HCT116 (cell line): ENCODE measurements around the gene RAB38. TPM values are rescaled to one million over a fixed set of nuclear protein-coding genes. Genes with fewer than 3 reads are reported as not detected.

ENCODE experiments used
- ATAC-seq: fragments of 200-7000 bp; cut with Tn5 transposase; 2 replicates; pipeline ENCODE4 v1.9.1; 2020; ENCODE audit warnings: mild to moderate bottlenecking, moderate library complexity
- BruUV-seq: library from RNA; stranded (reverse); fragments of 400-500 nt; replicated peaks from 2 replicates; lab custom pipeline; 2021; lab: Mats Ljungman, UMichigan
- CTCF ChIA-PET: fragments of 300-600 bp; sonication (Branson Sonifier 250); formaldehyde crosslinking; loops from one replicate; lab custom pipeline; 2021; ENCODE audit warnings: antibody characterized with exemption; lab: Charles Lee
- POLR2A ChIA-PET: fragments of 300-600, 350-600 bp; sonication (Branson Sonifier 250); formaldehyde crosslinking; loops from one replicate; lab custom pipeline; 2021; ENCODE audit warnings: antibody characterized with exemption; lab: Charles Lee
- RAD21 ChIA-PET, 2 experiments: fragments of 300-600 bp; sonication (Branson Sonifier 250); formaldehyde crosslinking; loops; one replicate each; lab custom pipeline; 2023; ENCODE audit warnings: low total read pairs in 2 of 2; ENCODE audit not compliant: uncharacterized antibody in 2 of 2, unreplicated experiment in 2 of 2, low non-redundant PET in 1 of 2; lab: Charles Lee
- DNase-seq: peaks from one replicate; pipeline ENCODE4 v3.0.0-alpha.2; 2010; ENCODE audit warnings: low read depth, low spot score
- H2AFZ ChIP-seq: fragments of 200-600 bp; shearing (Covaris generic), sonication (generic); 2 replicates; pipeline ENCODE4 v1.6.1; 2017; ENCODE audit warnings: low read depth, mixed run types, mixed read lengths, antibody characterized with exemption, low read length; ENCODE audit not compliant: poor library complexity, severe bottlenecking
- H3K27ac ChIP-seq: 2 replicates; pipeline ENCODE4 v1.5.1; 2012; ENCODE audit warnings: low read depth, low read length
- H3K27me3 ChIP-seq: fragments of 200-600 bp; sonication (generic); 2 replicates; pipeline ENCODE4 v1.6.1; 2016; ENCODE audit warnings: mixed run types, low read length, mixed read lengths; ENCODE audit not compliant: insufficient read depth
- H3K36me3 ChIP-seq, 2 experiments: fragments of 200-500 bp in 1 of 2; fragments of 200-600 bp in 1 of 2; sonication (Bioruptor generic) in 1 of 2; sonication (generic) in 1 of 2; 2 replicates each; pipeline versions ENCODE4 v1.5.1 to v1.6.1; 2014 to 2016; ENCODE audit warnings: low read length in 2 of 2, inconsistent platforms in 1 of 2, mixed read lengths in 1 of 2, mixed run types in 1 of 2; ENCODE audit not compliant: insufficient read depth in 2 of 2, control insufficient read depth in 1 of 2
- H3K4me1 ChIP-seq, 2 experiments: fragments of 200-600 bp in 1 of 2; sonication (generic) in 1 of 2; 2 replicates each; pipeline versions ENCODE4 v1.5.1 to v1.6.1; 2012 to 2017; ENCODE audit warnings: low read length in 2 of 2, inconsistent platforms in 1 of 2, mild to moderate bottlenecking in 1 of 2, mixed read lengths in 1 of 2, mixed run types in 1 of 2, moderate library complexity in 1 of 2; ENCODE audit not compliant: insufficient read depth in 2 of 2, control insufficient read depth in 1 of 2
- H3K4me2 ChIP-seq: fragments of 200-600 bp; sonication (generic); 2 replicates; pipeline ENCODE4 v1.6.1; 2017; ENCODE audit warnings: mixed run types, low read length, mixed read lengths
- H3K4me3 ChIP-seq, 2 experiments: fragments of 200-600 bp in 1 of 2; sonication (generic) in 1 of 2; replicated peaks in 1 of 2; 2 replicates each; pipeline ENCODE4 v1.5.1; 2011 to 2016; ENCODE audit warnings: low read length in 2 of 2, control low read depth in 1 of 2, low read depth in 1 of 2, mild to moderate bottlenecking in 1 of 2, mixed read lengths in 1 of 2, mixed run types in 1 of 2
- H3K79me2 ChIP-seq: fragments of 200-600 bp; sonication (generic); 2 replicates; pipeline ENCODE4 v1.6.1; 2017; ENCODE audit warnings: mild to moderate bottlenecking, mixed run types, low read length, moderate library complexity, mixed read lengths; ENCODE audit not compliant: insufficient read depth
- H3K9ac ChIP-seq: fragments of 200-600 bp; sonication (generic); 2 replicates; pipeline ENCODE4 v1.6.1; 2016; ENCODE audit warnings: low read length, mixed read lengths
- H3K9me2 ChIP-seq: fragments of 200-600 bp; sonication (generic), shearing (Covaris generic); 2 replicates; pipeline ENCODE4 v1.6.1; 2017; ENCODE audit warnings: mixed run types, mild to moderate bottlenecking, moderate library complexity; ENCODE audit not compliant: insufficient read depth
- H3K9me3 ChIP-seq, 2 experiments: fragments of 200-500 bp in 1 of 2; fragments of 200-600 bp in 1 of 2; sonication (Bioruptor generic) in 1 of 2; sonication (generic) in 1 of 2; 2 replicates each; pipeline ENCODE4 v1.6.1; 2014 to 2017; ENCODE audit warnings: low read length in 2 of 2, mixed read lengths in 2 of 2, inconsistent platforms in 1 of 2, low read depth in 1 of 2, mild to moderate bottlenecking in 1 of 2, mixed run types in 1 of 2, moderate library complexity in 1 of 2; ENCODE audit not compliant: control insufficient read depth in 1 of 2, insufficient read depth in 1 of 2
- H4K20me1 ChIP-seq: fragments of 200-600 bp; sonication (generic), shearing (Covaris generic); 2 replicates; pipeline ENCODE4 v1.6.1; 2017; ENCODE audit warnings: mixed run types, mild to moderate bottlenecking, moderate library complexity; ENCODE audit not compliant: insufficient read depth
- CBX3 ChIP-seq: IDR thresholded peaks from 2 replicates; pipeline ENCODE4 v1.6.1; 2012; ENCODE audit warnings: low read depth
- ELF1 ChIP-seq: IDR thresholded peaks from 2 replicates; pipeline ENCODE4 v1.6.1; 2012; ENCODE audit warnings: low read depth, borderline replicate concordance
- EZH2 ChIP-seq: fragments of 200-600 bp; sonication (generic); IDR thresholded peaks from 2 replicates; pipeline ENCODE4 v1.6.1; 2017; ENCODE audit warnings: antibody characterized with exemption, mixed run types
- EZH2phosphoT487 ChIP-seq: fragments of 200-600 bp; IDR thresholded peaks from 2 replicates; pipeline ENCODE4 v1.6.1; 2018; ENCODE audit warnings: antibody characterized with exemption, borderline replicate concordance
- POLR2AphosphoS5 ChIP-seq: IDR thresholded peaks from 2 replicates; pipeline ENCODE4 v1.6.1; 2011; ENCODE audit warnings: mild to moderate bottlenecking, low read depth, low read length, moderate library complexity
- SIN3A ChIP-seq: IDR thresholded peaks from 2 replicates; pipeline ENCODE4 v1.6.1; 2012; ENCODE audit warnings: low read depth
- intact Hi-C: fragments of 100-400 bp; cut with micrococcal nuclease; formaldehyde crosslinking; loops from 2 replicates; pipeline ENCODE4 v1.10.0; 2022
- total RNA-seq: library from RNA; stranded (reverse); gene quantifications from one replicate; pipeline ENCODE4 v1.2.1, GENCODE V29; 2021; ENCODE audit not compliant: unreplicated experiment

The RAB38 gene
- total RNA-seq, 1 experiment from 2014 or later = 15.1 TPM

DNA sequence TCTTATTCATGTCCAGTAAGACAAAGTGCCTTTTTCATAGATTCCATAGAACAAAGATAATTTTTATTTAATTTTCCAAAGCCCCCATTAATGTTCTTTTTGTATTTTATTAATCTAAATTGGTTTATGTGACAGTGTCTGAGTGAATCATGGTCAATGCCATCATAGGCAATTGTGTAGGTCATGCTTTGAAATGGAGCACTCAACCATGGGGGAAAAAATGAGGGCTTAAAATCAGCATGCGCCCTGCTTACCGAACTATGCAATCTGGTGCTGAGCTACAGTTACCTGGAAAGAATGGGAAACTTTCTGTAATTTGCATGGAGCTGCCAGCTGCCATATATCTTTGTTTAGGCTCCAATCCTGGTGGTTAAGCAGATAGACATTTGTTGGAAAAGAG lies 28.4 kb upstream of the RAB38 start:
- no peak for DNase-seq
- Histone ChIP-seq H3K4me3 (no peak overlapping the region), H2AFZ (no peak overlapping the region), H3K4me1 (peaks cover 0 to 6% of the 10 kb centered on the region in 2 experiments; a peak in 1 of 4 replicates), H3K79me2 (no peaks in the 10 kb centered on the region)
- CTCF ChIA-PET = interaction anchor here (0.6 kb wide), 1 partner anchor 31 kb away, joined by 3 read pairs; no protein-coding TSS in a partner anchor
- TF ChIP-seq CBX3 = no peak
- TF ChIP-seq, all 23 proteins: peak for 0
- ChIA-PET RAD21 (no interaction called here), POLR2A (no interaction called here)
- Histone ChIP-seq H3K36me3 (no peaks in the 10 kb centered on the region), H3K27ac (no peak overlapping the region), H3K9ac (no peak overlapping the region), H3K9me3 (no peaks in the 10 kb centered on the region), H3K9me2 (0 out of 2 replicates have a peak, but pooled peaks cover 3% of the 10 kb centered on the region), H4K20me1 (no peaks in the 10 kb centered on the region), H3K4me2 (no peak overlapping the region), H3K27me3 (no peaks in the 10 kb centered on the region)
- intact Hi-C loops = no loop called here
- ATAC-seq = no peak
- BruUV-seq = no TSS peak

DNA sequence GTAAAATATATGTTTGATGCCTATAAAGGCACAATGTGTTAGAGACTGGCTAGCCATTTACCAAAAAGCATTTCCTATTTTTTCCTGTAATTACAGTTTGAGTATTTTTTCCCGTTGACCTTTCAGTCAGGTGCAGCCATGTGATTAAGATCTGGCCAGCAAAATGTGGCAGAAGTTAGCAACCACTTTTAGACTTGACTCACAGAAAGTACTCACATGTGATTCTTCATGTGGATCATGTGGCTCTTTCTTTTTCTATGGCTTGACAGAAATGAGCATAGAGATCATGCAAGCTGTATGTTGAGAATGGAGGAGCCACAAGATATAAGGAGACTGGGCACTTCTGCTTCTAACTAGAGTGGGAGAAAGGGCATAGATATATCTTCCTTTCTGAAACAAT lies 27.3 kb upstream of the RAB38 start:
- no peak for TF ChIP-seq SIN3A
- no peak for TF ChIP-seq EZH2phosphoT487
- TF ChIP-seq ELF1 = no peak
- no peak for TF ChIP-seq EZH2
- TF ChIP-seq POLR2AphosphoS5 = no peak
- H3K4me3 ChIP-seq = no peak overlapping the region
- ChIA-PET RAD21 (no interaction called here), POLR2A (no interaction called here), CTCF (no interaction called here)
- intact Hi-C loops = no loop called here
- ATAC-seq = no peak
- H3K27me3 ChIP-seq = no peaks in the 10 kb centered on the region
- no peaks in the 10 kb centered on the region for H4K20me1 ChIP-seq
- BruUV-seq = no TSS peak
- 0 out of 2 replicates have a peak, but pooled peaks cover 3% of the 10 kb centered on the region for H3K9me2 ChIP-seq
- H3K27ac ChIP-seq = no peak overlapping the region
- peaks cover 0 to 6% of the 10 kb centered on the region in 2 experiments; a peak in 1 of 4 replicates for H3K4me1 ChIP-seq
- no peaks in the 10 kb centered on the region for H3K9me3 ChIP-seq
- no peak overlapping the region for H2AFZ ChIP-seq
- H3K79me2 ChIP-seq = no peaks in the 10 kb centered on the region
- H3K4me2 ChIP-seq = no peak overlapping the region
- H3K36me3 ChIP-seq = no peaks in the 10 kb centered on the region
- no peak overlapping the region for H3K9ac ChIP-seq
- no peak for DNase-seq
